SK-N-MC (cell line): Measurements from ENCODE around the gene TMEM88.

Experiments
- EZH2 ChIP-seq: fragments of 200-600 bp; sonication (generic); IDR thresholded peaks from one replicate; pipeline ENCODE4 v1.6.1; 2017; ENCODE audit warnings: antibody characterized with exemption
- POLR2AphosphoS5 ChIP-seq: IDR thresholded peaks from 2 replicates; pipeline ENCODE4 v1.6.1; 2012; ENCODE audit warnings: mild to moderate bottlenecking, low read depth, low read length, borderline replicate concordance

GRCh38 chr17:7832431-7832830 is 22.4 kb upstream of the TMEM88 start:
- TF ChIP-seq POLR2AphosphoS5 (no peak), EZH2 (no peak)
